ENCODE measurements around the gene DENND11.

DENND11 gene

GRCh38 chr7:141702047-141702567 is at the start of gene DENND11:
TSS of gene DENND11 (minus strand) at chr7:141702166. CDS start at chr7:141702153, 13 bp downstream.
- H3K36me3 ChIP-seq (ENCODE audit: control insufficient read depth, insufficient read depth, low read length, severe bottlenecking), result no peaks in the 10 kb centered on the region
- DNase-seq (ENCODE audit: low read depth), result peak; percentile 86
- peak within 1 kb of the TSS; percentile 90 for H3K4me3 ChIP-seq (ENCODE audit: low read length)
- H3K9ac ChIP-seq (ENCODE audit: low read length), result peak within 1 kb of the TSS; percentile 77
- no peaks in the 10 kb centered on the region for H3K27me3 ChIP-seq (replicated peaks; ENCODE audit: control insufficient read depth, insufficient read depth, low read length)
- H3K4me1 ChIP-seq (ENCODE audit: control insufficient read depth, insufficient read depth, low read length), result peaks cover 11% of the 10 kb centered on the region
- no peaks in the 10 kb centered on the region for H3K9me3 ChIP-seq (ENCODE audit: control insufficient read depth, low read length)

- Histone ChIP-seq H3K4me3 (ENCODE audit: low read length) (no peak overlapping the region), H3K27me3 (replicated peaks; ENCODE audit: control insufficient read depth, insufficient read depth, low read length) (no peaks in the 10 kb centered on the region), H3K9ac (ENCODE audit: low read length) (no peak overlapping the region), H3K4me1 (ENCODE audit: control insufficient read depth, insufficient read depth, low read length) (no peaks in the 10 kb centered on the region), H3K9me3 (ENCODE audit: control insufficient read depth, low read length) (peaks cover 18% of the 10 kb centered on the region), H3K36me3 (ENCODE audit: control insufficient read depth, insufficient read depth, low read length, severe bottlenecking) (peaks cover 96% of the 10 kb centered on the region)
- no peak for DNase-seq (ENCODE audit: low read depth)
Measured at GRCh38 chr7:141748396-141748795, 46.4 kb upstream of the DENND11 start.

- Histone ChIP-seq H3K4me3 (ENCODE audit: low read length) (no peak overlapping the region), H3K36me3 (ENCODE audit: control insufficient read depth, insufficient read depth, low read length, severe bottlenecking) (peaks cover 89% of the 10 kb centered on the region), H3K4me1 (ENCODE audit: control insufficient read depth, insufficient read depth, low read length) (peaks cover 6% of the 10 kb centered on the region), H3K9me3 (ENCODE audit: control insufficient read depth, low read length) (no peaks in the 10 kb centered on the region), H3K9ac (ENCODE audit: low read length) (no peak overlapping the region), H3K27me3 (replicated peaks; ENCODE audit: control insufficient read depth, insufficient read depth, low read length) (no peaks in the 10 kb centered on the region)
- no peak for DNase-seq (ENCODE audit: low read depth)
Measured at GRCh38 chr7:141744131-141744530, 42.2 kb upstream of the DENND11 start.

- no peak for DNase-seq (ENCODE audit: low read depth)
- H3K27me3 ChIP-seq (replicated peaks; ENCODE audit: control insufficient read depth, insufficient read depth, low read length), result no peaks in the 10 kb centered on the region
- H3K36me3 ChIP-seq (ENCODE audit: control insufficient read depth, insufficient read depth, low read length, severe bottlenecking), result peaks cover 72% of the 10 kb centered on the region
- H3K9ac ChIP-seq (ENCODE audit: low read length), result no peak overlapping the region
- H3K9me3 ChIP-seq (ENCODE audit: control insufficient read depth, low read length), result no peaks in the 10 kb centered on the region
- H3K4me3 ChIP-seq (ENCODE audit: low read length), result no peak overlapping the region
- H3K4me1 ChIP-seq (ENCODE audit: control insufficient read depth, insufficient read depth, low read length), result peaks cover 13% of the 10 kb centered on the region
Measured at GRCh38 chr7:141742229-141742628, 40.3 kb upstream of the DENND11 start.

- DNase-seq (ENCODE audit: low read depth), result no peak
- H3K4me3 ChIP-seq (ENCODE audit: low read length), result peak overlapping the region; percentile 99
- no peaks in the 10 kb centered on the region for H3K9me3 ChIP-seq (ENCODE audit: control insufficient read depth, low read length)
- no peaks in the 10 kb centered on the region for H3K27me3 ChIP-seq (replicated peaks; ENCODE audit: control insufficient read depth, insufficient read depth, low read length)
- peaks cover 43% of the 10 kb centered on the region for H3K36me3 ChIP-seq (ENCODE audit: control insufficient read depth, insufficient read depth, low read length, severe bottlenecking)
- peaks cover 17% of the 10 kb centered on the region for H3K4me1 ChIP-seq (ENCODE audit: control insufficient read depth, insufficient read depth, low read length)
- H3K9ac ChIP-seq (ENCODE audit: low read length), result peak overlapping the region; percentile 93
Measured at GRCh38 chr7:141739250-141739649, 37.3 kb upstream of the DENND11 start.

GRCh38 chr7:141738592-141739013 is 36.6 kb upstream of the DENND11 start:
- H3K4me3 ChIP-seq (ENCODE audit: low read length), result peak overlapping the region; percentile 99
- DNase-seq (ENCODE audit: low read depth), result no peak
- peak overlapping the region; percentile 93 for H3K9ac ChIP-seq (ENCODE audit: low read length)
- H3K27me3 ChIP-seq (replicated peaks; ENCODE audit: control insufficient read depth, insufficient read depth, low read length), result no peaks in the 10 kb centered on the region
- H3K9me3 ChIP-seq (ENCODE audit: control insufficient read depth, low read length), result no peaks in the 10 kb centered on the region
- peaks cover 36% of the 10 kb centered on the region for H3K36me3 ChIP-seq (ENCODE audit: control insufficient read depth, insufficient read depth, low read length, severe bottlenecking)
- peaks cover 17% of the 10 kb centered on the region for H3K4me1 ChIP-seq (ENCODE audit: control insufficient read depth, insufficient read depth, low read length)

GRCh38 chr7:141737836-141738591 is 36.0 kb upstream of the DENND11 start, which contains the start of gene SSBP1:
TSS of gene SSBP1 (plus strand) at chr7:141738358. CDS start at chr7:141739167, 809 bp downstream.
- H3K36me3 ChIP-seq (ENCODE audit: control insufficient read depth, insufficient read depth, low read length, severe bottlenecking), result peaks cover 30% of the 10 kb centered on the region
- H3K4me1 ChIP-seq (ENCODE audit: control insufficient read depth, insufficient read depth, low read length), result peaks cover 17% of the 10 kb centered on the region
- peak within 1 kb of the TSS; percentile 99 for H3K4me3 ChIP-seq (ENCODE audit: low read length)
- peak; percentile 98 for DNase-seq (ENCODE audit: low read depth)
- no peaks in the 10 kb centered on the region for H3K9me3 ChIP-seq (ENCODE audit: control insufficient read depth, low read length)
- peak within 1 kb of the TSS; percentile 93 for H3K9ac ChIP-seq (ENCODE audit: low read length)
- H3K27me3 ChIP-seq (replicated peaks; ENCODE audit: control insufficient read depth, insufficient read depth, low read length), result no peaks in the 10 kb centered on the region

- Histone ChIP-seq H3K9me3 (ENCODE audit: control insufficient read depth, low read length) (no peaks in the 10 kb centered on the region), H3K9ac (ENCODE audit: low read length) (peak overlapping the region; percentile 93), H3K4me3 (ENCODE audit: low read length) (peak overlapping the region; percentile 99), H3K4me1 (ENCODE audit: control insufficient read depth, insufficient read depth, low read length) (peaks cover 17% of the 10 kb centered on the region), H3K36me3 (ENCODE audit: control insufficient read depth, insufficient read depth, low read length, severe bottlenecking) (peaks cover 24% of the 10 kb centered on the region), H3K27me3 (replicated peaks; ENCODE audit: control insufficient read depth, insufficient read depth, low read length) (no peaks in the 10 kb centered on the region)
- no peak for DNase-seq (ENCODE audit: low read depth)
Measured at GRCh38 chr7:141737118-141737835, 35.3 kb upstream of the DENND11 start.

GRCh38 chr7:141731476-141732149 is 29.6 kb upstream of the DENND11 start:
- Histone ChIP-seq H3K9ac (ENCODE audit: low read length) (no peak overlapping the region), H3K9me3 (ENCODE audit: control insufficient read depth, low read length) (no peaks in the 10 kb centered on the region), H3K4me1 (ENCODE audit: control insufficient read depth, insufficient read depth, low read length) (no peaks in the 10 kb centered on the region), H3K4me3 (ENCODE audit: low read length) (no peak overlapping the region), H3K36me3 (ENCODE audit: control insufficient read depth, insufficient read depth, low read length, severe bottlenecking) (no peaks in the 10 kb centered on the region), H3K27me3 (replicated peaks; ENCODE audit: control insufficient read depth, insufficient read depth, low read length) (no peaks in the 10 kb centered on the region)
- no peak for DNase-seq (ENCODE audit: low read depth)

GRCh38 chr7:141729020-141729419 is 27.1 kb upstream of the DENND11 start:
- H3K4me3 ChIP-seq (ENCODE audit: low read length), result no peak overlapping the region
- H3K4me1 ChIP-seq (ENCODE audit: control insufficient read depth, insufficient read depth, low read length), result no peaks in the 10 kb centered on the region
- no peaks in the 10 kb centered on the region for H3K36me3 ChIP-seq (ENCODE audit: control insufficient read depth, insufficient read depth, low read length, severe bottlenecking)
- H3K9ac ChIP-seq (ENCODE audit: low read length), result no peak overlapping the region
- H3K9me3 ChIP-seq (ENCODE audit: control insufficient read depth, low read length), result no peaks in the 10 kb centered on the region
- no peak for DNase-seq (ENCODE audit: low read depth)
- no peaks in the 10 kb centered on the region for H3K27me3 ChIP-seq (replicated peaks; ENCODE audit: control insufficient read depth, insufficient read depth, low read length)

- no peak for DNase-seq (ENCODE audit: low read depth)
- H3K9ac ChIP-seq (ENCODE audit: low read length), result no peak overlapping the region
- no peaks in the 10 kb centered on the region for H3K36me3 ChIP-seq (ENCODE audit: control insufficient read depth, insufficient read depth, low read length, severe bottlenecking)
- H3K4me1 ChIP-seq (ENCODE audit: control insufficient read depth, insufficient read depth, low read length), result no peaks in the 10 kb centered on the region
- no peak overlapping the region for H3K4me3 ChIP-seq (ENCODE audit: low read length)
- H3K27me3 ChIP-seq (replicated peaks; ENCODE audit: control insufficient read depth, insufficient read depth, low read length), result no peaks in the 10 kb centered on the region
- no peaks in the 10 kb centered on the region for H3K9me3 ChIP-seq (ENCODE audit: control insufficient read depth, low read length)
Measured at GRCh38 chr7:141722529-141722928, 20.6 kb upstream of the DENND11 start.
